ENCODE results near the gene S1PR5.
"Not testable (repeated sequence)": the region's sequence is repeated elsewhere in the genome, so short reads cannot be mapped to it uniquely, and the experiment has no call there.

Gene S1PR5

GRCh38 chr19:10544242-10544752 is 27.1 kb upstream of the S1PR5 start:
- peak; percentile 26 to 54 (median 32) for DNase-seq

GRCh38 chr19:10543420-10544241 is 26.4 kb upstream of the S1PR5 start, which contains the start of gene ATG4D:
TSS of gene ATG4D (plus strand) at chr19:10543904. CDS start at chr19:10544091, 187 bp downstream.
- peak; percentile 73 to 93 (median 89) for DNase-seq

- no peak for DNase-seq
Measured at GRCh38 chr19:10543059-10543419, 25.8 kb upstream of the S1PR5 start.

- peak in 2 of 3 donors; percentile 19 to 43 for DNase-seq
Measured at GRCh38 chr19:10539016-10539415, 21.8 kb upstream of the S1PR5 start.

GRCh38 chr19:10538204-10538983 is 21.1 kb upstream of the S1PR5 start:
- DNase-seq, result peak; percentile 46 to 66 (median 50)

GRCh38 chr19:10537668-10538067 is 20.4 kb upstream of the S1PR5 start:
- DNase-seq, result no peak

- DNase-seq, result no peak
Measured at GRCh38 chr19:10535613-10536012, 18.4 kb upstream of the S1PR5 start.

GRCh38 chr19:10533646-10534386 is 16.6 kb upstream of the S1PR5 start:
- DNase-seq, result peak in 2 of 3 donors; percentile 21 to 23

GRCh38 chr19:10532457-10532856 is 15.2 kb upstream of the S1PR5 start:
- no peak for DNase-seq

GRCh38 chr19:10526887-10527286 is 9.6 kb upstream of the S1PR5 start:
- not testable (repeated sequence) for DNase-seq

GRCh38 chr19:10525636-10526035 is 8.4 kb upstream of the S1PR5 start:
- no peak for DNase-seq

- peak in 1 of 3 donors; percentile 27 for DNase-seq
Measured at GRCh38 chr19:10523135-10523636, 5.9 kb upstream of the S1PR5 start.

- no peak for DNase-seq
Measured at GRCh38 chr19:10521461-10522171, 4.4 kb upstream of the S1PR5 start.

- no peak for DNase-seq
Measured at GRCh38 chr19:10520652-10521318, 3.5 kb upstream of the S1PR5 start.

- no peak for DNase-seq
Measured at GRCh38 chr19:10519421-10519820, 2.2 kb upstream of the S1PR5 start.

GRCh38 chr19:10518444-10519361 is 1.5 kb upstream of the S1PR5 start:
- DNase-seq, result peak in 1 of 3 donors; percentile 47

- peak in 2 of 3 donors; percentile 27 to 31 for DNase-seq
Measured at GRCh38 chr19:10517760-10518443, 655 bp upstream of the S1PR5 start.

GRCh38 chr19:10516671-10517286 is 468 bp downstream of the S1PR5 start:
- DNase-seq, result no peak

GRCh38 chr19:10516064-10516385 is 1.2 kb downstream of the S1PR5 start:
- DNase-seq, result no peak
